Measurements from ENCODE around the gene MAX. TPM values are rescaled to one million over a fixed set of nuclear protein-coding genes. Genes with fewer than 3 reads are reported as not detected.

MAX gene
- total RNA-seq, 1 experiment from 2014 or later, result 72.9 TPM

- Histone ChIP-seq H3K9ac (ENCODE audit: extremely low read depth, insufficient read length, low read length) (no peak overlapping the region), H3K14ac (ENCODE audit: insufficient read depth, low read length) (no peak overlapping the region), H3K27ac (ENCODE audit: insufficient read length, low read depth, low read length) (no peak overlapping the region), H2BK12ac (ENCODE audit: insufficient read length, low read depth, low read length) (no peak overlapping the region), H4K8ac (replicated peaks; ENCODE audit: insufficient read length, low read depth, low read length) (no peak overlapping the region), H3K4me2 (ENCODE audit: insufficient read depth, insufficient read length, low read length) (no peak overlapping the region), H3K79me2 (ENCODE audit: insufficient read depth, low read length) (no peaks in the 10 kb centered on the region), H3K4ac (ENCODE audit: low read depth, low read length) (no peak overlapping the region), H3K23me2 (ENCODE audit: insufficient read length, low read depth, low read length, poor library complexity, severe bottlenecking) (no peaks in the 10 kb centered on the region), H3K4me1 (ENCODE audit: insufficient read depth, low read length) (no peaks in the 10 kb centered on the region), H2BK20ac (ENCODE audit: low read depth, low read length, poor library complexity, severe bottlenecking) (no peak overlapping the region), H2AFZ (ENCODE audit: low read length) (no peak overlapping the region), H3K9me3 (ENCODE audit: control insufficient read depth, low read depth, low read length) (no peaks in the 10 kb centered on the region), H2BK5ac (ENCODE audit: insufficient read length, low read length) (no peak overlapping the region), H4K20me1 (ENCODE audit: control insufficient read depth, insufficient read depth, insufficient read length) (no peaks in the 10 kb centered on the region), H3K23ac (ENCODE audit: insufficient read length, low read depth, low read length) (no peak overlapping the region), H3K56ac (ENCODE audit: insufficient read length, low read depth, low read length) (no peak overlapping the region), H2BK15ac (ENCODE audit: low read depth, low read length) (no peak overlapping the region), H2BK120ac (ENCODE audit: low read depth, low read length, poor library complexity, severe bottlenecking) (no peak overlapping the region), H4K5ac (ENCODE audit: insufficient read length, low read depth, low read length) (no peak overlapping the region), H3K79me1 (ENCODE audit: insufficient read depth, low read depth, low read length, poor library complexity, severe bottlenecking) (no peaks in the 10 kb centered on the region), H3K27me3 (ENCODE audit: insufficient read depth, low read length) (no peaks in the 10 kb centered on the region), H3T11ph (ENCODE audit: low read length) (no peak overlapping the region), H3K18ac (ENCODE audit: insufficient read length, low read depth, low read length) (no peak overlapping the region), H2AK5ac (ENCODE audit: insufficient read length, low read length) (no peak overlapping the region), H4K91ac (ENCODE audit: insufficient read length, low read depth, low read length) (no peak overlapping the region)
- H3K4me1 Mint-ChIP-seq, result peaks cover 0 to 4% of the 10 kb centered on the region in 2 experiments; a peak in 1 of 4 replicates
- H3K36me3 Mint-ChIP-seq (ENCODE audit: insufficient read depth in 1 of 3, low read depth in 3 of 3), result no peaks in the 10 kb centered on the region
- no peaks in the 10 kb centered on the region for H3K9me3 Mint-ChIP-seq
- TF ChIP-seq CTCF (conservative IDR thresholded peaks at IDR 0.05), result no peak
- H3K27ac Mint-ChIP-seq, result peak overlapping the region in 1 of 3 experiments; percentile 44; a peak in 2 of 7 replicates
- no peaks in the 10 kb centered on the region for H3K27me3 Mint-ChIP-seq (ENCODE audit: low read depth)
- no CpG with 5 or more reads among the region's 9 CpGs for WGBS (ENCODE audit: extremely low coverage, insufficient read length, low lambda C conversion rate)
- no peak for DNase-seq
- no peak overlapping the region for H3K4me3 Mint-ChIP-seq
These were observed 35.5 kb upstream of the MAX start for GRCh38 chr14:65137648-65138307.
